ENCODE data around the gene PLCL2. TPM values are rescaled to one million over a fixed set of nuclear protein-coding genes. Genes with fewer than 3 reads are reported as not detected.

PLCL2 gene
- total and polyA plus RNA-seq, 10 of the 15 experiments (the other 5 are each of a cell fraction or from before 2014, with no cell fraction given): 7.5 to 37.3 (median 21.7) TPM

DNA sequence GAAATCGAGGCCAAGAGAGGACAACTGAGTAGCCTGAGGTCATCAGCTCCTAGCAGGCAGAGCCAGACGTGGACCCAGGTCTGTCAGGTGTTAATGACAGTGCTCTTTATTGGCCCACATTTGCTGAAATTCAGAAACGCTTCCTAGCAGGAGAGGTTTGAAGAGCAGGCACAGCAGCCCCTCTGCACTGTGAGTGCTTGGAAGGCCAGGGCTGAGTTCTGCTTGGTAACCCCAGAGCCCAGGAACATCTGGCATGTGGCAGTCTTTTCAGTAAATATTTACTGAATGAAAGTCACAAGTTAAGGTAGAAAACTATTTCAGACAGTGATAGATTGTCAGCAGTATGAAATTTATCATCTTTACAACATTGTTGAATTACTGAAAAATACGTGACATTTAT, 102.4 kb downstream of the PLCL2 start:
- Histone ChIP-seq H3K79me2 (ENCODE audit: control insufficient read depth, insufficient read depth, low read length) (peaks cover 32% of the 10 kb centered on the region), H3K9me3 (replicated peaks; ENCODE audit: control insufficient read depth, insufficient read depth, low read length) (no peaks in the 10 kb centered on the region; the same call in 1 of the 3 replicates), H4K20me1 (ENCODE audit: control insufficient read depth, insufficient read depth) (no peaks in the 10 kb centered on the region), H3K36me3 (ENCODE audit: control insufficient read depth in 2 of 2, insufficient read depth in 2 of 2, low read length in 1 of 2) (no peaks in the 10 kb centered on the region), H2AFZ (ENCODE audit: control insufficient read depth, low read depth, low read length) (no peak overlapping the region), H3K27me3 (replicated peaks in 1 of 2; ENCODE audit: control insufficient read depth in 2 of 2, insufficient read depth in 2 of 2, low read length in 1 of 2) (no peaks in the 10 kb centered on the region), H3K4me3 (no peak overlapping the region), H3K4me2 (ENCODE audit: control insufficient read depth, insufficient read depth) (no peak overlapping the region), H3K9ac (ENCODE audit: control insufficient read depth, insufficient read depth, low read length) (no peak overlapping the region), H3K4me1 (ENCODE audit: control insufficient read depth, insufficient read depth, low read length) (no peaks in the 10 kb centered on the region), H3K27ac (ENCODE audit: control insufficient read depth, insufficient read depth) (no peak overlapping the region)
- RAD21 ChIA-PET (ENCODE audit: unreplicated experiment): no interaction called here
- SMC1A ChIA-PET (ENCODE audit: uncharacterized antibody, unreplicated experiment): interaction anchor here (1.1 to 2.3 kb wide), 3 partner anchors 9 to 65 kb away, joined by 3 to 6 read pairs (median 6); no protein-coding TSS in a partner anchor
- FAIRE-seq (peak; percentile 44), ATAC-seq (no peak), DNase-seq (ENCODE audit: low read depth, low spot score) (no peak)
- intact Hi-C loops (cut with micrococcal nuclease; ENCODE audit: unreplicated experiment) (no loop called here), in situ Hi-C loops (cut with MboI) (no loop called here)
- WGBS (ENCODE audit: insufficient coverage, insufficient replicate concordance, low lambda C conversion rate, missing lambda C conversion rate): 96% methylated on average over 4 of the region's 4 CpGs
- POLR2A ChIA-PET: no interaction called here
- CTCF ChIA-PET: interaction anchor here (1.0 to 1.5 kb wide), 2 partner anchors 8 to 10 kb away, joined by 3 to 6 read pairs; no protein-coding TSS in a partner anchor
- BruUV-seq (replicated peaks): no TSS peak
- TF ChIP-seq FOXK2 (IDR thresholded peaks at IDR 0.05): no peak
- no peak for TF ChIP-seq TCF7 (IDR thresholded peaks at IDR 0.05; ENCODE audit: borderline replicate concordance)
- no peak for TF ChIP-seq MXI1 (IDR thresholded peaks at IDR 0.05; ENCODE audit: low read depth, low read length)
- TF ChIP-seq HSF1 (IDR thresholded peaks at IDR 0.05; ENCODE audit: low read depth, low read length): no peak
- TF ChIP-seq NR2F1 (conservative IDR thresholded peaks at IDR 0.05): no peak
- no peak for TF ChIP-seq ZBTB33 (IDR thresholded peaks at IDR 0.05)
- TF ChIP-seq, protein P1, sequence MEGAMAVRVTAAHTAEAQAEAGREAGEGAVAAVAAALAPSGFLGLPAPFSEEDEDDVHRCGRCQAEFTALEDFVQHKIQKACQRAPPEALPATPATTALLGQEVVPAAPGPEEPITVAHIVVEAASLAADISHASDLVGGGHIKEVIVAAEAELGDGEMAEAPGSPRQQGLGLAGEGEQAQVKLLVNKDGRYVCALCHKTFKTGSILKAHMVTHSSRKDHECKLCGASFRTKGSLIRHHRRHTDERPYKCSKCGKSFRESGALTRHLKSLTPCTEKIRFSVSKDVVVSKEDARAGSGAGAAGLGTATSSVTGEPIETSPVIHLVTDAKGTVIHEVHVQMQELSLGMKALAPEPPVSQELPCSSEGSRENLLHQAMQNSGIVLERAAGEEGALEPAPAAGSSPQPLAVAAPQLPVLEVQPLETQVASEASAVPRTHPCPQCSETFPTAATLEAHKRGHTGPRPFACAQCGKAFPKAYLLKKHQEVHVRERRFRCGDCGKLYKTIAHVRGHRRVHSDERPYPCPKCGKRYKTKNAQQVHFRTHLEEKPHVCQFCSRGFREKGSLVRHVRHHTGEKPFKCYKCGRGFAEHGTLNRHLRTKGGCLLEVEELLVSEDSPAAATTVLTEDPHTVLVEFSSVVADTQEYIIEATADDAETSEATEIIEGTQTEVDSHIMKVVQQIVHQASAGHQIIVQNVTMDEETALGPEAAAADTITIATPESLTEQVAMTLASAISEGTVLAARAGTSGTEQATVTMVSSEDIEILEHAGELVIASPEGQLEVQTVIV (IDR thresholded peaks at IDR 0.05; ENCODE audit: borderline replicate concordance, partially characterized antibody): no peak
- no peak for TF ChIP-seq PAX8 (IDR thresholded peaks at IDR 0.05)
- TF ChIP-seq NR2C2 (IDR thresholded peaks at IDR 0.05; ENCODE audit: borderline replicate concordance, control insufficient read depth, insufficient read length, low read depth): no peak
- TF ChIP-seq, protein P2, sequence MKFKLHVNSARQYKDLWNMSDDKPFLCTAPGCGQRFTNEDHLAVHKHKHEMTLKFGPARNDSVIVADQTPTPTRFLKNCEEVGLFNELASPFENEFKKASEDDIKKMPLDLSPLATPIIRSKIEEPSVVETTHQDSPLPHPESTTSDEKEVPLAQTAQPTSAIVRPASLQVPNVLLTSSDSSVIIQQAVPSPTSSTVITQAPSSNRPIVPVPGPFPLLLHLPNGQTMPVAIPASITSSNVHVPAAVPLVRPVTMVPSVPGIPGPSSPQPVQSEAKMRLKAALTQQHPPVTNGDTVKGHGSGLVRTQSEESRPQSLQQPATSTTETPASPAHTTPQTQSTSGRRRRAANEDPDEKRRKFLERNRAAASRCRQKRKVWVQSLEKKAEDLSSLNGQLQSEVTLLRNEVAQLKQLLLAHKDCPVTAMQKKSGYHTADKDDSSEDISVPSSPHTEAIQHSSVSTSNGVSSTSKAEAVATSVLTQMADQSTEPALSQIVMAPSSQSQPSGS (IDR thresholded peaks at IDR 0.05; ENCODE audit: low read length): no peak
- no peak for TF ChIP-seq ELK1 (IDR thresholded peaks at IDR 0.05; ENCODE audit: low read depth, low read length)
- TF ChIP-seq RELA (IDR thresholded peaks at IDR 0.05; ENCODE audit: borderline replicate concordance, partially characterized antibody): no peak
- TF ChIP-seq HDAC2 (IDR thresholded peaks at IDR 0.05): no peak
- TF ChIP-seq TCF3 (IDR thresholded peaks at IDR 0.05; ENCODE audit: borderline replicate concordance, insufficient read depth, low read depth, low read length): no peak

Measured in GM12878 (cell line).